ENCODE measurements around the gene SKAP1.

- no peak for TF ChIP-seq CTCF (IDR thresholded peaks at IDR 0.05)
- no peak for TF ChIP-seq POLR2A (IDR thresholded peaks at IDR 0.05)
These were observed 101.6 kb downstream of the SKAP1 start for GRCh38 chr17:48328457-48328856.
